HCT116 (cell line): ENCODE measurements around the gene SRRD.

Experiments
- CEBPB ChIP-seq: IDR thresholded peaks from 2 replicates; pipeline ENCODE4 v1.6.1; 2012; ENCODE audit warnings: low read depth
- EZH2 ChIP-seq: fragments of 200-600 bp; sonication (generic); IDR thresholded peaks from 2 replicates; pipeline ENCODE4 v1.6.1; 2017; ENCODE audit warnings: antibody characterized with exemption, mixed run types
- EZH2phosphoT487 ChIP-seq: fragments of 200-600 bp; IDR thresholded peaks from 2 replicates; pipeline ENCODE4 v1.6.1; 2018; ENCODE audit warnings: antibody characterized with exemption, borderline replicate concordance
- POLR2A ChIP-seq: IDR thresholded peaks from 2 replicates; pipeline ENCODE4 v1.7.0; 2011; ENCODE audit warnings: borderline replicate concordance; ENCODE audit not compliant: insufficient read depth, insufficient read length; ENCODE audit errors: extremely low read depth
- POLR2AphosphoS5 ChIP-seq: IDR thresholded peaks from 2 replicates; pipeline ENCODE4 v1.6.1; 2011; ENCODE audit warnings: mild to moderate bottlenecking, low read depth, low read length, moderate library complexity
- TCF7L2 ChIP-seq: IDR thresholded peaks from 2 replicates; pipeline ENCODE4 v1.7.0; 2011; ENCODE audit warnings: borderline replicate concordance, inconsistent platforms; ENCODE audit not compliant: insufficient read depth, insufficient read length; ENCODE audit errors: extremely low read depth
- YY1 ChIP-seq: IDR thresholded peaks from 2 replicates; pipeline ENCODE4 v1.6.1; 2011; ENCODE audit warnings: low read length, low read depth, moderate library complexity, mild to moderate bottlenecking; ENCODE audit not compliant: insufficient replicate concordance; ENCODE audit errors: extremely low read depth
- ZNF274 ChIP-seq: fragments of 200-500 bp; sonication (Bioruptor generic); IDR thresholded peaks from 2 replicates; pipeline ENCODE4 v1.6.1; 2014; ENCODE audit warnings: mild to moderate bottlenecking, low read depth, low read length, inconsistent platforms
- TF ChIP-seq, protein P1 (sequence below): IDR thresholded peaks from 2 replicates; pipeline ENCODE4 v1.6.1; 2012
- TF ChIP-seq, protein P2 (sequence below), 3 experiments: fragments of 200-600 bp in 1 of 3; sonication (generic) in 1 of 3; IDR thresholded peaks in 2 of 3; conservative IDR thresholded peaks in 1 of 3; 2 replicates each; pipeline ENCODE4 v1.5.1; 2012 to 2017; ENCODE audit warnings: low read depth in 2 of 3, low read length in 2 of 3, antibody characterized with exemption in 1 of 3, borderline replicate concordance in 1 of 3, control low read depth in 1 of 3, mild to moderate bottlenecking in 1 of 3, mixed read lengths in 1 of 3, mixed run types in 1 of 3, moderate library complexity in 1 of 3; ENCODE audit not compliant: insufficient read depth in 1 of 3
- TF ChIP-seq, protein P3 (sequence below): IDR thresholded peaks from 2 replicates; pipeline ENCODE4 v1.6.1; 2012
- TF ChIP-seq, protein P4 (sequence below): IDR thresholded peaks from 2 replicates; pipeline ENCODE4 v1.6.1; 2012; ENCODE audit warnings: low read depth

DNA sequence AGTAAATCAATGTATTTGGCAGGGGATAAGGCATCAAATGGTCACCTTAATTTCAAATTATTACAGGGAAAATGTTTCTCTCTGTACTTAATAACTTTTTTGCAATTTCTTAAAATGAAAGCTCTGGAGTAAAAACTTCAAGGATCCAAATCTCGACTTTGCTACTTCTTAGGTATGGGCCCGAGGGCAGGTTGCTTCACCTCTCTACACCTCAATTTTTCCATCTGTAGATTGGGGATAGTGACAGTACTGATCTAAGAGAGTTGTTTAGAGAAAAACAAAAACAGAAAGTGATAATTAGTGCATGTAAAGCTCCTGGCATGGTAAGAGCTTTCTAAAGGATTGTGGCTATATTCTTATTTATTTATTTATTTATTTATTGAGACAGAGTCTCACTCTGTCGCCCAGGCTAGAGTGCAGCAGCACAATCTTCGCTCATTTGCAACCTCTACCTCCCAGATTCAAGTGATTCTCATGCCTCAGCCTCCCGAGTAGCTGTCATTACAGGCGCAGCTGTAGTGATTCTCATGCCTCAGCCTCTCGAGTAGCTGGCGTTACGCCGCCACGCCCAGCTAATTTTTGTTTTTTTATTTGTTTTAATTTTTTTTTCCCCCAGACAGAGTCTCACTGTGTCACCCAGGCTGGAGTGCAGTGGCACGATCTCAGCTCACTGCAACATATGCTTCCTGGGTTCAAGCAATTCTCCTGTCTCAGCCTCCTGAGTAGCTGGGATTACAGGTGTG, 30.9 kb downstream of the SRRD start:
- no peak for TF ChIP-seq ZNF274
- TF ChIP-seq, protein P1, sequence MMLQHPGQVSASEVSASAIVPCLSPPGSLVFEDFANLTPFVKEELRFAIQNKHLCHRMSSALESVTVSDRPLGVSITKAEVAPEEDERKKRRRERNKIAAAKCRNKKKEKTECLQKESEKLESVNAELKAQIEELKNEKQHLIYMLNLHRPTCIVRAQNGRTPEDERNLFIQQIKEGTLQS, result no peak
- TF ChIP-seq POLR2A, result no peak
- no peak for TF ChIP-seq POLR2AphosphoS5
- TF ChIP-seq, protein P2, sequence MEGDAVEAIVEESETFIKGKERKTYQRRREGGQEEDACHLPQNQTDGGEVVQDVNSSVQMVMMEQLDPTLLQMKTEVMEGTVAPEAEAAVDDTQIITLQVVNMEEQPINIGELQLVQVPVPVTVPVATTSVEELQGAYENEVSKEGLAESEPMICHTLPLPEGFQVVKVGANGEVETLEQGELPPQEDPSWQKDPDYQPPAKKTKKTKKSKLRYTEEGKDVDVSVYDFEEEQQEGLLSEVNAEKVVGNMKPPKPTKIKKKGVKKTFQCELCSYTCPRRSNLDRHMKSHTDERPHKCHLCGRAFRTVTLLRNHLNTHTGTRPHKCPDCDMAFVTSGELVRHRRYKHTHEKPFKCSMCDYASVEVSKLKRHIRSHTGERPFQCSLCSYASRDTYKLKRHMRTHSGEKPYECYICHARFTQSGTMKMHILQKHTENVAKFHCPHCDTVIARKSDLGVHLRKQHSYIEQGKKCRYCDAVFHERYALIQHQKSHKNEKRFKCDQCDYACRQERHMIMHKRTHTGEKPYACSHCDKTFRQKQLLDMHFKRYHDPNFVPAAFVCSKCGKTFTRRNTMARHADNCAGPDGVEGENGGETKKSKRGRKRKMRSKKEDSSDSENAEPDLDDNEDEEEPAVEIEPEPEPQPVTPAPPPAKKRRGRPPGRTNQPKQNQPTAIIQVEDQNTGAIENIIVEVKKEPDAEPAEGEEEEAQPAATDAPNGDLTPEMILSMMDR (IDR thresholded peaks at IDR 0.05 in 2 of 3, conservative IDR thresholded peaks at IDR 0.05 in 1 of 3; ENCODE audit: borderline replicate concordance in 1 of 3, insufficient read depth in 1 of 3, low read depth in 2 of 3, low read length in 2 of 3), result no peak
- TF ChIP-seq TCF7L2, result no peak
- TF ChIP-seq, protein P3, sequence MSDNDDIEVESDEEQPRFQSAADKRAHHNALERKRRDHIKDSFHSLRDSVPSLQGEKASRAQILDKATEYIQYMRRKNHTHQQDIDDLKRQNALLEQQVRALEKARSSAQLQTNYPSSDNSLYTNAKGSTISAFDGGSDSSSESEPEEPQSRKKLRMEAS, result no peak
- TF ChIP-seq EZH2phosphoT487, result no peak
- TF ChIP-seq YY1, result no peak
- TF ChIP-seq CEBPB, result no peak
- TF ChIP-seq EZH2, result no peak
- TF ChIP-seq, protein P4, sequence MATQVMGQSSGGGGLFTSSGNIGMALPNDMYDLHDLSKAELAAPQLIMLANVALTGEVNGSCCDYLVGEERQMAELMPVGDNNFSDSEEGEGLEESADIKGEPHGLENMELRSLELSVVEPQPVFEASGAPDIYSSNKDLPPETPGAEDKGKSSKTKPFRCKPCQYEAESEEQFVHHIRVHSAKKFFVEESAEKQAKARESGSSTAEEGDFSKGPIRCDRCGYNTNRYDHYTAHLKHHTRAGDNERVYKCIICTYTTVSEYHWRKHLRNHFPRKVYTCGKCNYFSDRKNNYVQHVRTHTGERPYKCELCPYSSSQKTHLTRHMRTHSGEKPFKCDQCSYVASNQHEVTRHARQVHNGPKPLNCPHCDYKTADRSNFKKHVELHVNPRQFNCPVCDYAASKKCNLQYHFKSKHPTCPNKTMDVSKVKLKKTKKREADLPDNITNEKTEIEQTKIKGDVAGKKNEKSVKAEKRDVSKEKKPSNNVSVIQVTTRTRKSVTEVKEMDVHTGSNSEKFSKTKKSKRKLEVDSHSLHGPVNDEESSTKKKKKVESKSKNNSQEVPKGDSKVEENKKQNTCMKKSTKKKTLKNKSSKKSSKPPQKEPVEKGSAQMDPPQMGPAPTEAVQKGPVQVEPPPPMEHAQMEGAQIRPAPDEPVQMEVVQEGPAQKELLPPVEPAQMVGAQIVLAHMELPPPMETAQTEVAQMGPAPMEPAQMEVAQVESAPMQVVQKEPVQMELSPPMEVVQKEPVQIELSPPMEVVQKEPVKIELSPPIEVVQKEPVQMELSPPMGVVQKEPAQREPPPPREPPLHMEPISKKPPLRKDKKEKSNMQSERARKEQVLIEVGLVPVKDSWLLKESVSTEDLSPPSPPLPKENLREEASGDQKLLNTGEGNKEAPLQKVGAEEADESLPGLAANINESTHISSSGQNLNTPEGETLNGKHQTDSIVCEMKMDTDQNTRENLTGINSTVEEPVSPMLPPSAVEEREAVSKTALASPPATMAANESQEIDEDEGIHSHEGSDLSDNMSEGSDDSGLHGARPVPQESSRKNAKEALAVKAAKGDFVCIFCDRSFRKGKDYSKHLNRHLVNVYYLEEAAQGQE, result no peak
